ENCODE data around the gene ADAT3. TPM values are rescaled to one million over a fixed set of nuclear protein-coding genes. Genes with fewer than 3 reads are reported as not detected.

Gene ADAT3
- total RNA-seq, 1 donor, result 3.9 TPM

- TF ChIP-seq CTCF (IDR thresholded peaks at IDR 0.05; ENCODE audit: insufficient read depth, low read depth, low read length), result no peak
- H3K4me3 ChIP-seq (ENCODE audit: low read depth, low read length), result no peak overlapping the region
- no peak for DNase-seq (ENCODE audit: low read depth)
Observed at GRCh38 chr19:1950640-1951039, 45.4 kb downstream of the ADAT3 start.

- H3K4me3 ChIP-seq (ENCODE audit: low read depth, low read length), result no peak overlapping the region
- DNase-seq (ENCODE audit: low read depth), result no peak
- TF ChIP-seq CTCF (IDR thresholded peaks at IDR 0.05; ENCODE audit: insufficient read depth, low read depth, low read length), result no peak
Observed at GRCh38 chr19:1952635-1953034, 47.4 kb downstream of the ADAT3 start.

GRCh38 chr19:1953037-1953436 lies 47.8 kb downstream of the ADAT3 start:
- no peak for TF ChIP-seq CTCF (IDR thresholded peaks at IDR 0.05; ENCODE audit: insufficient read depth, low read depth, low read length)
- H3K4me3 ChIP-seq (ENCODE audit: low read depth, low read length), result no peak overlapping the region
- DNase-seq (ENCODE audit: low read depth), result no peak

- H3K4me3 ChIP-seq (ENCODE audit: low read depth, low read length), result no peak overlapping the region
- TF ChIP-seq CTCF (IDR thresholded peaks at IDR 0.05; ENCODE audit: insufficient read depth, low read depth, low read length), result no peak
- no peak for DNase-seq (ENCODE audit: low read depth)
Observed at GRCh38 chr19:1953441-1954094, 48.4 kb downstream of the ADAT3 start.

GRCh38 chr19:1954532-1954933 lies 49.3 kb downstream of the ADAT3 start:
- no peak for DNase-seq (ENCODE audit: low read depth)
- no peak overlapping the region for H3K4me3 ChIP-seq (ENCODE audit: low read depth, low read length)
- TF ChIP-seq CTCF (IDR thresholded peaks at IDR 0.05; ENCODE audit: insufficient read depth, low read depth, low read length), result no peak

- TF ChIP-seq CTCF (IDR thresholded peaks at IDR 0.05; ENCODE audit: insufficient read depth, low read depth, low read length), result no peak
- no peak for DNase-seq (ENCODE audit: low read depth)
- H3K4me3 ChIP-seq (ENCODE audit: low read depth, low read length), result no peak overlapping the region
Observed at GRCh38 chr19:1955171-1956121, 50.2 kb downstream of the ADAT3 start.

All from fibroblast of villous mesenchyme (primary cell).